Measurements from ENCODE around the gene FABP1.

GRCh38 chr2:88098558-88098900, 29.3 kb downstream of the FABP1 start:
- no peak for TF ChIP-seq POLR2A (IDR thresholded peaks at IDR 0.05)
- TF ChIP-seq CTCF (IDR thresholded peaks at IDR 0.05 in 8 of 11, conservative IDR thresholded peaks at IDR 0.05 in 3 of 11) = no peak

Data from spleen (tissue), 7 donors.